H9 (cell line): ENCODE data around the gene PLCH1. TPM values are rescaled to one million over a fixed set of nuclear protein-coding genes. Genes with fewer than 3 reads are reported as not detected.

ENCODE experiments used
- DNase-seq: peaks from one replicate; pipeline ENCODE4 v3.0.0-alpha.2; 2017
- H2AFZ ChIP-seq: one replicate; pipeline ENCODE4 v1.6.1; 2013; ENCODE audit warnings: mild to moderate bottlenecking, low read length, control low read depth, moderate library complexity
- H2AK5ac ChIP-seq: 2 replicates; pipeline ENCODE4 v1.6.1; 2013; ENCODE audit warnings: low read length, control low read depth, mixed read lengths; ENCODE audit not compliant: insufficient read length
- H2BK120ac ChIP-seq: one replicate; pipeline ENCODE4 v1.6.1; 2013; ENCODE audit warnings: low read depth, mild to moderate bottlenecking, low read length, control low read depth, inconsistent platforms; ENCODE audit not compliant: poor library complexity, severe bottlenecking
- H2BK12ac ChIP-seq: 2 replicates; pipeline ENCODE4 v1.6.1; 2013; ENCODE audit warnings: low read length, control low read depth, mixed read lengths, low read depth; ENCODE audit not compliant: insufficient read length
- H2BK15ac ChIP-seq: 2 replicates; pipeline ENCODE4 v1.6.1; 2013; ENCODE audit warnings: low read depth, low read length, control low read depth
- H2BK20ac ChIP-seq: one replicate; pipeline ENCODE4 v1.6.1; 2013; ENCODE audit warnings: low read depth, mild to moderate bottlenecking, low read length, control low read depth, inconsistent platforms; ENCODE audit not compliant: poor library complexity, severe bottlenecking
- H2BK5ac ChIP-seq: 2 replicates; pipeline ENCODE4 v1.6.1; 2013; ENCODE audit warnings: low read length, control low read depth, mixed read lengths; ENCODE audit not compliant: insufficient read length
- H3K14ac ChIP-seq: 2 replicates; pipeline ENCODE4 v1.6.1; 2013; ENCODE audit warnings: low read length, control low read depth; ENCODE audit not compliant: insufficient read depth
- H3K18ac ChIP-seq: 2 replicates; pipeline ENCODE4 v1.6.1; 2013; ENCODE audit warnings: low read depth, mild to moderate bottlenecking, mixed read lengths, low read length, control low read depth; ENCODE audit not compliant: insufficient read length
- H3K23ac ChIP-seq: 2 replicates; pipeline ENCODE4 v1.6.1; 2013; ENCODE audit warnings: low read length, control low read depth, mixed read lengths, low read depth; ENCODE audit not compliant: insufficient read length
- H3K23me2 ChIP-seq: 2 replicates; pipeline ENCODE4 v1.6.1; 2013; ENCODE audit warnings: low read depth, mild to moderate bottlenecking, mixed read lengths, low read length, control low read depth; ENCODE audit not compliant: insufficient read length, poor library complexity, severe bottlenecking
- H3K27ac ChIP-seq: 2 replicates; pipeline ENCODE4 v1.5.1; 2013; ENCODE audit warnings: low read length, control low read depth, mixed read lengths, low read depth; ENCODE audit not compliant: insufficient read length
- H3K27me3 ChIP-seq: 2 replicates; pipeline ENCODE4 v1.6.1; 2013; ENCODE audit warnings: low read length, control low read depth, inconsistent platforms; ENCODE audit not compliant: insufficient read depth
- H3K4ac ChIP-seq: 2 replicates; pipeline ENCODE4 v1.6.1; 2013; ENCODE audit warnings: low read depth, mild to moderate bottlenecking, control low read depth, inconsistent platforms, low read length, moderate library complexity
- H3K4me1 ChIP-seq: 2 replicates; pipeline ENCODE4 v1.6.1; 2013; ENCODE audit warnings: low read length, control low read depth, inconsistent platforms; ENCODE audit not compliant: insufficient read depth
- H3K4me2 ChIP-seq: 2 replicates; pipeline ENCODE4 v1.6.1; 2013; ENCODE audit warnings: low read length, control low read depth, mixed read lengths; ENCODE audit not compliant: insufficient read length, insufficient read depth
- H3K56ac ChIP-seq: 2 replicates; pipeline ENCODE4 v1.6.1; 2013; ENCODE audit warnings: low read depth, mild to moderate bottlenecking, mixed read lengths, low read length, control low read depth; ENCODE audit not compliant: insufficient read length
- H3K79me1 ChIP-seq: 2 replicates; pipeline ENCODE4 v1.6.1; 2013; ENCODE audit warnings: low read depth, mild to moderate bottlenecking, moderate library complexity, low read length, control low read depth, inconsistent platforms; ENCODE audit not compliant: insufficient read depth, poor library complexity, severe bottlenecking
- H3K79me2 ChIP-seq: 2 replicates; pipeline ENCODE4 v1.6.1; 2013; ENCODE audit warnings: low read length, control low read depth, inconsistent platforms; ENCODE audit not compliant: insufficient read depth
- H3K9ac ChIP-seq: 2 replicates; pipeline ENCODE4 v1.6.1; 2013; ENCODE audit warnings: low read length, control low read depth, mixed read lengths; ENCODE audit not compliant: insufficient read length; ENCODE audit errors: extremely low read depth
- H3K9me3 ChIP-seq: one replicate; pipeline ENCODE4 v1.6.1; 2013; ENCODE audit warnings: low read depth, low read length, inconsistent platforms; ENCODE audit not compliant: control insufficient read depth
- H3T11ph ChIP-seq: one replicate; pipeline ENCODE4 v1.6.1; 2013; ENCODE audit warnings: mild to moderate bottlenecking, low read length, control low read depth, inconsistent platforms
- H4K20me1 ChIP-seq: one replicate; pipeline ENCODE4 v1.6.1; 2013; ENCODE audit not compliant: control insufficient read depth, insufficient read length, insufficient read depth
- H4K5ac ChIP-seq: 2 replicates; pipeline ENCODE4 v1.6.1; 2013; ENCODE audit warnings: low read depth, mild to moderate bottlenecking, mixed read lengths, low read length, control low read depth; ENCODE audit not compliant: insufficient read length
- H4K8ac ChIP-seq: replicated peaks from 2 replicates; pipeline ENCODE4 v1.6.1; 2013; ENCODE audit warnings: low read length, control low read depth, mixed read lengths, low read depth; ENCODE audit not compliant: insufficient read length
- H4K91ac ChIP-seq: 2 replicates; pipeline ENCODE4 v1.6.1; 2013; ENCODE audit warnings: low read depth, mild to moderate bottlenecking, moderate library complexity, mixed read lengths, low read length, control low read depth; ENCODE audit not compliant: insufficient read length
- H3K27ac Mint-ChIP-seq, 3 experiments: 2 replicates in 2 of 3; 3 replicates in 1 of 3; pipeline ENCODE4 v1.8.0; 2020 to 2021; ENCODE audit warnings: mixed read lengths in 3 of 3, mild to moderate bottlenecking in 1 of 3, moderate library complexity in 1 of 3
- H3K27me3 Mint-ChIP-seq: 2 replicates; pipeline ENCODE4 v1.8.0; 2021; ENCODE audit warnings: low read depth, mild to moderate bottlenecking, moderate library complexity, mixed read lengths
- H3K36me3 Mint-ChIP-seq, 3 experiments: 2 replicates in 2 of 3; 3 replicates in 1 of 3; pipeline ENCODE4 v1.8.0; 2020 to 2021; ENCODE audit warnings: low read depth in 3 of 3, mixed read lengths in 3 of 3; ENCODE audit not compliant: insufficient read depth in 1 of 3
- H3K4me1 Mint-ChIP-seq, 2 experiments: 2 replicates each; pipeline ENCODE4 v1.8.0; 2020; ENCODE audit warnings: mixed read lengths in 2 of 2
- H3K4me3 Mint-ChIP-seq, 2 experiments: 2 replicates in 1 of 2; 3 replicates in 1 of 2; pipeline ENCODE4 v1.8.0; 2020 to 2021; ENCODE audit warnings: mild to moderate bottlenecking in 2 of 2, mixed read lengths in 2 of 2, moderate library complexity in 1 of 2
- H3K9me3 Mint-ChIP-seq, 2 experiments: 2 replicates in 1 of 2; 3 replicates in 1 of 2; pipeline ENCODE4 v1.8.0; 2020; ENCODE audit warnings: mild to moderate bottlenecking in 2 of 2, mixed read lengths in 2 of 2, moderate library complexity in 1 of 2
- WGBS: extraction: QIAGEN DNeasy Blood & Tissue Kit; methylation state at CpG from one replicate; pipeline ENCODE4 v1.1.7; 2013; ENCODE audit warnings: missing lambda C conversion rate, low lambda C conversion rate, mixed read lengths; ENCODE audit not compliant: insufficient read length; ENCODE audit errors: extremely low coverage; 5-methylcytosine and 5-hydroxymethylcytosine counted together
- total RNA-seq: library from RNA; stranded (reverse); gene quantifications from 2 replicates; pipeline ENCODE4 v1.2.1, GENCODE V29; 2021
- TF ChIP-seq, protein P1 (sequence below): fragments of 200-600 bp; sonication (generic); conservative IDR thresholded peaks from 3 replicates; pipeline ENCODE4 v1.8.0; 2021; ENCODE audit warnings: antibody characterized with exemption, mild to moderate bottlenecking

The PLCH1 gene
- total RNA-seq, 1 experiment from 2014 or later = 19.0 TPM

- no peaks in the 10 kb centered on the region for H3K79me1 ChIP-seq
- no peak overlapping the region for H3T11ph ChIP-seq
- no peak overlapping the region for H3K9ac ChIP-seq
- H4K5ac ChIP-seq = no peak overlapping the region
- WGBS = no CpG with 5 or more reads among the region's 4 CpGs
- no peak overlapping the region for H3K23ac ChIP-seq
- H4K8ac ChIP-seq = no peak overlapping the region
- no peak overlapping the region for H3K4ac ChIP-seq
- H3K4me1 ChIP-seq = no peaks in the 10 kb centered on the region; the same call in 1 of the 2 replicates
- H2BK120ac ChIP-seq = no peak overlapping the region
- no peaks in the 10 kb centered on the region for H3K9me3 ChIP-seq
- H3K79me2 ChIP-seq = 0 out of 2 replicates have a peak, but pooled peaks cover 2% of the 10 kb centered on the region
- H4K91ac ChIP-seq = no peak overlapping the region
- H2AK5ac ChIP-seq = no peak overlapping the region
- TF ChIP-seq, protein P1, sequence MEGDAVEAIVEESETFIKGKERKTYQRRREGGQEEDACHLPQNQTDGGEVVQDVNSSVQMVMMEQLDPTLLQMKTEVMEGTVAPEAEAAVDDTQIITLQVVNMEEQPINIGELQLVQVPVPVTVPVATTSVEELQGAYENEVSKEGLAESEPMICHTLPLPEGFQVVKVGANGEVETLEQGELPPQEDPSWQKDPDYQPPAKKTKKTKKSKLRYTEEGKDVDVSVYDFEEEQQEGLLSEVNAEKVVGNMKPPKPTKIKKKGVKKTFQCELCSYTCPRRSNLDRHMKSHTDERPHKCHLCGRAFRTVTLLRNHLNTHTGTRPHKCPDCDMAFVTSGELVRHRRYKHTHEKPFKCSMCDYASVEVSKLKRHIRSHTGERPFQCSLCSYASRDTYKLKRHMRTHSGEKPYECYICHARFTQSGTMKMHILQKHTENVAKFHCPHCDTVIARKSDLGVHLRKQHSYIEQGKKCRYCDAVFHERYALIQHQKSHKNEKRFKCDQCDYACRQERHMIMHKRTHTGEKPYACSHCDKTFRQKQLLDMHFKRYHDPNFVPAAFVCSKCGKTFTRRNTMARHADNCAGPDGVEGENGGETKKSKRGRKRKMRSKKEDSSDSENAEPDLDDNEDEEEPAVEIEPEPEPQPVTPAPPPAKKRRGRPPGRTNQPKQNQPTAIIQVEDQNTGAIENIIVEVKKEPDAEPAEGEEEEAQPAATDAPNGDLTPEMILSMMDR = no peak
- H2BK12ac ChIP-seq = no peak overlapping the region
- Mint-ChIP-seq H3K4me3 (no peak overlapping the region), H3K36me3 (peaks cover 9 to 41% (median 19%) of the 10 kb centered on the region in 3 experiments; a peak in 6 of 7 replicates), H3K9me3 (no peaks in the 10 kb centered on the region), H3K4me1 (peaks cover 10 to 18% of the 10 kb centered on the region in 2 experiments), H3K27ac (peak overlapping the region in 1 of 3 experiments; percentile 54; a peak in 1 of 7 replicates), H3K27me3 (no peaks in the 10 kb centered on the region)
- no peak for DNase-seq
- no peak overlapping the region for H3K18ac ChIP-seq
- H2BK20ac ChIP-seq = no peak overlapping the region
- no peak overlapping the region for H3K27ac ChIP-seq
- H2AFZ ChIP-seq = no peak overlapping the region
- no peak overlapping the region for H2BK15ac ChIP-seq
- H4K20me1 ChIP-seq = no peaks in the 10 kb centered on the region
- H3K23me2 ChIP-seq = no peaks in the 10 kb centered on the region
- H2BK5ac ChIP-seq = no peak overlapping the region
- H3K56ac ChIP-seq = no peak overlapping the region
- H3K27me3 ChIP-seq = no peaks in the 10 kb centered on the region
- no peak overlapping the region for H3K14ac ChIP-seq
- H3K4me2 ChIP-seq = no peak overlapping the region
Observed at GRCh38 chr3:155495387-155495786, 249.5 kb downstream of the PLCH1 start.
